Gastroesophageal sphincter (tissue), 4 donors: ENCODE results near the gene TNN. TPM values are rescaled to one million over a fixed set of nuclear protein-coding genes. Genes with fewer than 3 reads are reported as not detected.
A peak's percentile ranks its signal among the peaks of the same experiment; 100 is the strongest.

Source experiments
- ATAC-seq: fragments of 150-250 bp; one replicate; pipeline ENCODE4 v1.9.1; 2016; ENCODE audit warnings: mild to moderate bottlenecking, moderate library complexity
- H3K27ac ChIP-seq, 4 donors: fragments of 200-600 bp; sonication (generic) in 3 of 4; 1 replicate in 3 of 4; 2 replicates in 1 of 4; pipeline ENCODE4 v1.5.1; 2016 to 2019
- H3K27me3 ChIP-seq: fragments of 200-600 bp; sonication (generic); one replicate; pipeline ENCODE4 v1.5.1; 2019
- H3K36me3 ChIP-seq, 2 donors: fragments of 200-600 bp; sonication (generic); one replicate each; pipeline ENCODE4 v1.5.1; 2019; ENCODE audit warnings: control low read depth in 1 of 2
- H3K4me1 ChIP-seq, 3 donors: fragments of 200-600 bp; sonication (generic); 1 replicate in 2 of 3; 2 replicates in 1 of 3; pipeline ENCODE4 v1.5.1; 2016 to 2019; ENCODE audit warnings: control low read depth in 2 of 3
- H3K4me3 ChIP-seq, 2 donors: fragments of 200-600 bp; sonication (generic); one replicate each; pipeline ENCODE4 v1.5.1; 2019; ENCODE audit warnings: mild to moderate bottlenecking in 1 of 2, moderate library complexity in 1 of 2
- H3K9me3 ChIP-seq, 3 donors: fragments of 200-600 bp; sonication (generic); one replicate each; pipeline ENCODE4 v1.5.1; 2017 to 2019; ENCODE audit warnings: control low read depth in 2 of 3
- EP300 ChIP-seq: sonication (generic); formaldehyde crosslinking; IDR thresholded peaks from one replicate; pipeline ENCODE4 v1.6.1; 2017; ENCODE audit warnings: antibody characterized with exemption, mild to moderate bottlenecking
- POLR2A ChIP-seq, 2 donors: fragments of 450-650 bp; IDR thresholded peaks; one replicate each; pipeline ENCODE4 v1.6.1; 2017; ENCODE audit warnings: antibody characterized with exemption in 2 of 2, mild to moderate bottlenecking in 2 of 2, moderate library complexity in 1 of 2
- POLR2AphosphoS5 ChIP-seq: sonication (generic); formaldehyde crosslinking; IDR thresholded peaks from one replicate; pipeline ENCODE4 v1.6.1; 2017; ENCODE audit warnings: antibody characterized with exemption
- WGBS, 2 donors: methylation state at CpG; one replicate each; pipeline ENCODE4 v1.1.5; 2018; ENCODE audit warnings: low coverage in 1 of 2; 5-methylcytosine and 5-hydroxymethylcytosine counted together
- total RNA-seq, 4 donors: library from RNA; depleted of rRNA; stranded (reverse); fragments of >200 nt; gene quantifications; one replicate each; pipeline ENCODE4 v1.1.0, GENCODE V29; 2016
- TF ChIP-seq, protein P1 (sequence below), 4 experiments: fragments of 200-600 bp in 2 of 4; fragments of 450-650 bp in 2 of 4; sonication (generic) in 1 of 4; IDR thresholded peaks; one replicate each; pipeline ENCODE4 v1.5.1; 2017 to 2019; ENCODE audit warnings: antibody characterized with exemption in 4 of 4, mild to moderate bottlenecking in 2 of 4, moderate library complexity in 2 of 4

The TNN gene
- total RNA-seq, 4 donors from 2014 or later = 0.23 to 0.92 (median 0.47) TPM; not detected in 1

GRCh38 chr1:175128523-175128922 is 60.9 kb downstream of the TNN start:
- TF ChIP-seq POLR2AphosphoS5 (no peak), POLR2A (IDR thresholded peaks at IDR 0.05) (no peak), EP300 (no peak)
- TF ChIP-seq, protein P1, sequence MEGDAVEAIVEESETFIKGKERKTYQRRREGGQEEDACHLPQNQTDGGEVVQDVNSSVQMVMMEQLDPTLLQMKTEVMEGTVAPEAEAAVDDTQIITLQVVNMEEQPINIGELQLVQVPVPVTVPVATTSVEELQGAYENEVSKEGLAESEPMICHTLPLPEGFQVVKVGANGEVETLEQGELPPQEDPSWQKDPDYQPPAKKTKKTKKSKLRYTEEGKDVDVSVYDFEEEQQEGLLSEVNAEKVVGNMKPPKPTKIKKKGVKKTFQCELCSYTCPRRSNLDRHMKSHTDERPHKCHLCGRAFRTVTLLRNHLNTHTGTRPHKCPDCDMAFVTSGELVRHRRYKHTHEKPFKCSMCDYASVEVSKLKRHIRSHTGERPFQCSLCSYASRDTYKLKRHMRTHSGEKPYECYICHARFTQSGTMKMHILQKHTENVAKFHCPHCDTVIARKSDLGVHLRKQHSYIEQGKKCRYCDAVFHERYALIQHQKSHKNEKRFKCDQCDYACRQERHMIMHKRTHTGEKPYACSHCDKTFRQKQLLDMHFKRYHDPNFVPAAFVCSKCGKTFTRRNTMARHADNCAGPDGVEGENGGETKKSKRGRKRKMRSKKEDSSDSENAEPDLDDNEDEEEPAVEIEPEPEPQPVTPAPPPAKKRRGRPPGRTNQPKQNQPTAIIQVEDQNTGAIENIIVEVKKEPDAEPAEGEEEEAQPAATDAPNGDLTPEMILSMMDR (IDR thresholded peaks at IDR 0.05) = no peak
- Histone ChIP-seq H3K27me3 (no peaks in the 10 kb centered on the region), H3K4me3 (peak overlapping the region in 1 of 2 donors; percentile 16), H3K9me3 (no peaks in the 10 kb centered on the region), H3K27ac (peak overlapping the region; percentile 81 to 86 (median 82)), H3K4me1 (peaks cover 30 to 88% (median 44%) of the 10 kb centered on the region in 3 donors), H3K36me3 (no peaks in the 10 kb centered on the region)
- WGBS, 2 donors = 75 to 82% methylated on average over 4 of the region's 9 CpGs
- no peak for ATAC-seq

DNA sequence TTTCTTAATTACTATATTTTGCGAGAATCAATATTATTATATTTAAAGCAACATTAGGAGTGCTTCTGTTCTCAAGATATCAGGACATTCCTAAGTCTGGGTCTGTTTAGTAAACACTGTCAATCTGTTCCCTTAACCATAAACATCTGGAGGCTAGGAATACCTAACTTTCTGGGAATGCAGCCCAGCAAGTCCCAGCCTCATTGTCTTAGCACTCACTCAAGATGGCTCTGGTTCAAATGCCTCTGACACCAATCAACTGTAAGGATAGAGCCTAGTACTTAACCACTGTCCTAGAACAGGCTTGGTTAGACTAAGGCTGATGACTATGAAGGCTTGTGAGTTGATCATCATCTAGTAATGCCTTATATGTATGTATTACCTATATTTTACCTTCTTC is 61.5 kb downstream of the TNN start:
- H3K27ac ChIP-seq = peak overlapping the region; percentile 81 to 86 (median 82)
- no peaks in the 10 kb centered on the region for H3K9me3 ChIP-seq
- no peak for TF ChIP-seq EP300
- TF ChIP-seq POLR2AphosphoS5 = peak; percentile 84
- 22 to 25% methylated on average over 1 of the region's 1 CpG for WGBS, 2 donors
- ATAC-seq = peak; percentile 75
- no peaks in the 10 kb centered on the region for H3K36me3 ChIP-seq
- H3K4me3 ChIP-seq = peak overlapping the region in 1 of 2 donors; percentile 16
- peaks cover 33 to 94% (median 49%) of the 10 kb centered on the region in 3 donors for H3K4me1 ChIP-seq
- H3K27me3 ChIP-seq = no peaks in the 10 kb centered on the region

- Histone ChIP-seq H3K9me3 (no peaks in the 10 kb centered on the region), H3K36me3 (no peaks in the 10 kb centered on the region), H3K27me3 (no peaks in the 10 kb centered on the region), H3K27ac (peak overlapping the region; percentile 81 to 86 (median 82)), H3K4me1 (peaks cover 33 to 91% (median 49%) of the 10 kb centered on the region in 3 donors), H3K4me3 (no peak overlapping the region)
- ATAC-seq = no peak
- TF ChIP-seq POLR2AphosphoS5 (no peak), POLR2A (IDR thresholded peaks at IDR 0.05) (no peak), EP300 (no peak)
- TF ChIP-seq, protein P1 (IDR thresholded peaks at IDR 0.05) = no peak
- 36 to 89% methylated on average over 1 to 2 of the region's 2 CpGs for WGBS, 2 donors
Measured at GRCh38 chr1:175129644-175129996, 62.0 kb downstream of the TNN start.

DNA sequence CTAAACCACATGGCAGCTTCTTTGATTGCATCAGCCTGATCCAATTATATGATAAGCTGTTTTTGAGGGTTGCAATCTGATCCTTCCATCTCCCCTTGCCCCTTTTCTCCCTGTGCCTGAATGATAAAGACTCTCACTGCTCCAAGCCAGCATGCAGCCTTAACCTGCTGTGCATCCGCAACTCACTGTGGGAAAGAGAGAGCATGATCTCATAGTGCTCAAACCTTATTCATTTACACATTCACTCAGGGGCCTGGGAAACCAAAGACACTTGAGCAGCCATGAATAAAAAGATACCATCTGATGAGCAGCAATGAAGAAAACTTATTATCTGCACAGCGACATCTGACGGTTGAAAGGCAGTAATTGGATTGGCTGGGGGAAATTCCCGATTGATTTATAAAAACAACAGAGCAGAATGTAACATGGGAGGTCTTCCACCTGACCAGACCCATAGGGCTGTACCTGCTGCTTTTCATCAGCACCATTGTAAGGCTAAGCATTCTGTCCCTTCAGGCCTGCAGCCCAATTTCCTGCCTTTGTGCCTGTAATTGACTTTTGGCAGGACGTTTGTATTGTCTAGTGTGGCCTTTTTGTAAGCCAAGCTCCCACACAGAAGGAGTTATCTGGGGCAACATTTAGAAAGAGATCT is 62.5 kb downstream of the TNN start:
- Histone ChIP-seq H3K4me3 (no peak overlapping the region), H3K27me3 (no peaks in the 10 kb centered on the region), H3K4me1 (peaks cover 33 to 87% (median 49%) of the 10 kb centered on the region in 3 donors), H3K36me3 (no peaks in the 10 kb centered on the region), H3K27ac (peak overlapping the region; percentile 81 to 86 (median 82)), H3K9me3 (no peaks in the 10 kb centered on the region)
- ATAC-seq = no peak
- 39 to 54% methylated on average over 5 of the region's 5 CpGs for WGBS, 2 donors
- TF ChIP-seq, protein P1 (IDR thresholded peaks at IDR 0.05) = no peak
- TF ChIP-seq POLR2AphosphoS5 = no peak
- TF ChIP-seq POLR2A (IDR thresholded peaks at IDR 0.05) = no peak
- no peak for TF ChIP-seq EP300

- 40 to 64% methylated on average over 1 to 2 of the region's 2 CpGs for WGBS, 2 donors
- Histone ChIP-seq H3K27me3 (no peaks in the 10 kb centered on the region), H3K9me3 (no peaks in the 10 kb centered on the region), H3K4me3 (no peak overlapping the region), H3K27ac (peak overlapping the region; percentile 81 to 86 (median 82)), H3K36me3 (no peaks in the 10 kb centered on the region), H3K4me1 (peaks cover 33 to 89% (median 44%) of the 10 kb centered on the region in 3 donors)
- no peak for ATAC-seq
- TF ChIP-seq, protein P1 (IDR thresholded peaks at IDR 0.05) = no peak
- TF ChIP-seq POLR2A (IDR thresholded peaks at IDR 0.05) (no peak), EP300 (no peak), POLR2AphosphoS5 (no peak)
Measured at GRCh38 chr1:175130649-175131045, 63.0 kb downstream of the TNN start.
